HepG2 (cell line): ENCODE results near the gene RNF14. TPM values are rescaled to one million over a fixed set of nuclear protein-coding genes. Genes with fewer than 3 reads are reported as not detected.

Source experiments
- CBX1 ChIP-seq: IDR thresholded peaks from one replicate; pipeline ENCODE4 v1.6.1; 2016; ENCODE audit warnings: antibody characterized with exemption, low read depth
- DDIT3 ChIP-seq: sonication (generic); formaldehyde crosslinking; IDR thresholded peaks from 2 replicates; pipeline ENCODE4 v1.4.0; 2020; ENCODE audit warnings: mild to moderate bottlenecking, missing genetic modification reagents
- HMG20A ChIP-seq: IDR thresholded peaks from 2 replicates; pipeline ENCODE4 v1.6.1; 2016; ENCODE audit warnings: borderline replicate concordance
- MXI1 ChIP-seq: IDR thresholded peaks from 3 replicates; pipeline ENCODE4 v1.6.1; 2012; ENCODE audit warnings: low read depth, low read length, inconsistent platforms, borderline replicate concordance
- NR1H2 ChIP-seq: sonication (generic); formaldehyde crosslinking; IDR thresholded peaks from 2 replicates; pipeline ENCODE4 v1.8.1; 2022; ENCODE audit warnings: low read depth, missing genetic modification reagents, borderline replicate concordance
- SKIL ChIP-seq: sonication (generic); formaldehyde crosslinking; IDR thresholded peaks from 2 replicates; pipeline ENCODE4 v1.8.0; 2022; ENCODE audit warnings: missing genetic modification reagents, mild to moderate bottlenecking, moderate library complexity, borderline replicate concordance
- SNAPC4 ChIP-seq: sonication (generic); formaldehyde crosslinking; IDR thresholded peaks from 2 replicates; pipeline ENCODE4 v1.4.0; 2020; ENCODE audit warnings: mild to moderate bottlenecking, missing genetic modification reagents
- TFDP2 ChIP-seq: sonication (generic); formaldehyde crosslinking; IDR thresholded peaks from 2 replicates; pipeline ENCODE4 v1.4.0; 2020; ENCODE audit warnings: missing genetic modification reagents
- ZNF142 ChIP-seq: sonication (generic); formaldehyde crosslinking; IDR thresholded peaks from 2 replicates; pipeline ENCODE4 v1.4.0; 2020; ENCODE audit warnings: missing genetic modification reagents
- ZNF564 ChIP-seq: sonication (generic); formaldehyde crosslinking; IDR thresholded peaks from 2 replicates; pipeline ENCODE4 v1.8.1; 2023; ENCODE audit warnings: mild to moderate bottlenecking, missing genetic modification reagents
- ZNF766 ChIP-seq: sonication (generic); formaldehyde crosslinking; IDR thresholded peaks from 2 replicates; pipeline ENCODE4 v1.5.0; 2020; ENCODE audit warnings: missing genetic modification reagents, borderline replicate concordance
- ZNF816 ChIP-seq: sonication (generic); formaldehyde crosslinking; IDR thresholded peaks from 2 replicates; pipeline ENCODE4 v1.8.0; 2022; ENCODE audit warnings: missing genetic modification reagents, mild to moderate bottlenecking, borderline replicate concordance
- ZSCAN31 ChIP-seq: sonication (generic); formaldehyde crosslinking; IDR thresholded peaks from 2 replicates; pipeline ENCODE4 v1.5.0; 2020; ENCODE audit warnings: low read depth, mild to moderate bottlenecking, missing genetic modification reagents
- polyA plus RNA-seq, 8 experiments: library from polyadenylated mRNA; depleted of rRNA in 3 of 8; stranded (reverse) in 7 of 8; unstranded in 1 of 8; fragments of >200 nt; fragmentation: Illumina TruSeq in 4 of 8; extraction: Trizol in 4 of 8; gene quantifications; 2 replicates each; pipeline versions ENCODE4 v1.2.1 to v1.2.3, GENCODE V29; 2011 to 2016; ENCODE audit warnings: low read depth in 4 of 8, missing spikeins in 1 of 8, mixed read lengths in 1 of 8; ENCODE audit not compliant: insufficient read depth in 1 of 8
- total RNA-seq, 5 experiments: library from RNA; depleted of rRNA; stranded (reverse); fragments of >200 nt; fragmentation: Illumina TruSeq; extraction: Trizol; gene quantifications; 2 replicates each; pipeline ENCODE4 v1.2.3, GENCODE V29; 2016; ENCODE audit warnings: low read depth in 1 of 5

Gene RNF14
- total and polyA plus RNA-seq, 2 of the 13 experiments (the other 11 are each of a cell fraction or from before 2014, with no cell fraction given) = 11.3 to 28.1 TPM

- TF ChIP-seq SKIL (CRISPR knock-in tag) = no peak; the same call in 1 of the 2 replicates
- peak; percentile 73 for TF ChIP-seq TFDP2 (CRISPR knock-in tag)
- peak; percentile 57 for TF ChIP-seq CBX1
- TF ChIP-seq ZNF766 (CRISPR knock-in tag) = peak; percentile 88; the same call in 1 of the 2 replicates
- no peak for TF ChIP-seq SNAPC4 (CRISPR knock-in tag)
- TF ChIP-seq ZNF142 (CRISPR knock-in tag) = peak; percentile 93
- peak; percentile 72; the same call in 1 of the 3 replicates for TF ChIP-seq MXI1
- TF ChIP-seq HMG20A (CRISPR knock-in tag) = no peak
- no peak; the same call in 1 of the 2 replicates for TF ChIP-seq ZNF816 (CRISPR knock-in tag)
- TF ChIP-seq NR1H2 (CRISPR knock-in tag) = no peak
- TF ChIP-seq ZNF564 (CRISPR knock-in tag) = peak; percentile 88; the same call in 1 of the 2 replicates
- TF ChIP-seq ZSCAN31 (CRISPR knock-in tag) = peak; percentile 71
- no peak for TF ChIP-seq DDIT3 (CRISPR knock-in tag)
Measured at GRCh38 chr5:141968914-141969608, at the start of gene RNF14 (continued).
